Loucy (cell line): ENCODE results near the gene UGT2A1.

ENCODE experiments used
- CTCF ChIP-seq: fragments of 200-600 bp; sonication (generic); conservative IDR thresholded peaks from 2 replicates; pipeline ENCODE4 v1.5.1; 2014; ENCODE audit warnings: mild to moderate bottlenecking, antibody characterized with exemption, low read length
- EZH2phosphoT487 ChIP-seq: fragments of 200-600 bp; IDR thresholded peaks from 2 replicates; pipeline ENCODE4 v1.6.1; 2018; ENCODE audit warnings: antibody characterized with exemption, mild to moderate bottlenecking, moderate library complexity, borderline replicate concordance

GRCh38 chr4:69658133-69658532, 5.1 kb upstream of the UGT2A1 start:
- no peak for TF ChIP-seq CTCF
- TF ChIP-seq EZH2phosphoT487, result no peak
